GM10266 (cell line): ENCODE results near the gene CHI3L2.

Experiments used
- DNase-seq: peaks from one replicate; pipeline ENCODE4 v3.0.0; 2012; ENCODE audit errors: extremely low spot score
- TF ChIP-seq, protein P1 (sequence below): IDR thresholded peaks from 2 replicates; pipeline ENCODE4 v1.5.1; 2012; ENCODE audit warnings: mild to moderate bottlenecking, low read depth; ENCODE audit not compliant: control insufficient read depth, insufficient read depth; ENCODE audit errors: missing control alignments

The CHI3L2 gene

GRCh38 chr1:111221633-111222291 is 5.8 kb upstream of the CHI3L2 start:
- TF ChIP-seq, protein P1, sequence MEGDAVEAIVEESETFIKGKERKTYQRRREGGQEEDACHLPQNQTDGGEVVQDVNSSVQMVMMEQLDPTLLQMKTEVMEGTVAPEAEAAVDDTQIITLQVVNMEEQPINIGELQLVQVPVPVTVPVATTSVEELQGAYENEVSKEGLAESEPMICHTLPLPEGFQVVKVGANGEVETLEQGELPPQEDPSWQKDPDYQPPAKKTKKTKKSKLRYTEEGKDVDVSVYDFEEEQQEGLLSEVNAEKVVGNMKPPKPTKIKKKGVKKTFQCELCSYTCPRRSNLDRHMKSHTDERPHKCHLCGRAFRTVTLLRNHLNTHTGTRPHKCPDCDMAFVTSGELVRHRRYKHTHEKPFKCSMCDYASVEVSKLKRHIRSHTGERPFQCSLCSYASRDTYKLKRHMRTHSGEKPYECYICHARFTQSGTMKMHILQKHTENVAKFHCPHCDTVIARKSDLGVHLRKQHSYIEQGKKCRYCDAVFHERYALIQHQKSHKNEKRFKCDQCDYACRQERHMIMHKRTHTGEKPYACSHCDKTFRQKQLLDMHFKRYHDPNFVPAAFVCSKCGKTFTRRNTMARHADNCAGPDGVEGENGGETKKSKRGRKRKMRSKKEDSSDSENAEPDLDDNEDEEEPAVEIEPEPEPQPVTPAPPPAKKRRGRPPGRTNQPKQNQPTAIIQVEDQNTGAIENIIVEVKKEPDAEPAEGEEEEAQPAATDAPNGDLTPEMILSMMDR = no peak
- peak; percentile 67 for DNase-seq

GRCh38 chr1:111222308-111223125 is 5.0 kb upstream of the CHI3L2 start:
- peak; percentile 69 for DNase-seq
- TF ChIP-seq, protein P1 = peak; percentile 81

DNA sequence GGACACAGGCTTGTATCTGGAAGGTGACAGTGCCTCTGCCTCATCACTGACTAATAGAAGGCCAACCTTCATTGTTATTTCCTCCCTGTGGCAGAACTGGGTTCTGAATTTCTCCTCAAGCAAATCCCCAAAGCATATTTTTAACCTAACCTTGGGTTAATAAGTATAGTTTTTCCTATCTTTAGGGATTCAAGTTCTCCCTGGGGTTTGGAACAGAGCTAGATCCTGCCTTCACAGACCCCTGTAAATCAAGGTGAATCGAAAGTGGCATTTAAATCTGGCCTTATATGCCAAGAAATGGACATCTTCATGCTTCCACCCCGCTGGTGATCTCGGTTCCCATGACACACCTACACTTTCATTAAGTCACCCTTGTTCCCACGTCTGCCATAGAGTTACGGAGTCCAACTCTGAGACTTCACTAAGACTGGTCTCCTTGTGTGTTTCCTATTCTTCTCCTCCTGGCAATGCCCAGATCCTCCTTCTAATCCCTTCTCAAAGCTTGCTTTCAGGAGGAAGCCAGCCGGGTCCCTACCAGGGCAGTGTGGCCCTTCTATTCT is 4.3 kb upstream of the CHI3L2 start:
- no peak for DNase-seq
- TF ChIP-seq, protein P1 = no peak

DNA sequence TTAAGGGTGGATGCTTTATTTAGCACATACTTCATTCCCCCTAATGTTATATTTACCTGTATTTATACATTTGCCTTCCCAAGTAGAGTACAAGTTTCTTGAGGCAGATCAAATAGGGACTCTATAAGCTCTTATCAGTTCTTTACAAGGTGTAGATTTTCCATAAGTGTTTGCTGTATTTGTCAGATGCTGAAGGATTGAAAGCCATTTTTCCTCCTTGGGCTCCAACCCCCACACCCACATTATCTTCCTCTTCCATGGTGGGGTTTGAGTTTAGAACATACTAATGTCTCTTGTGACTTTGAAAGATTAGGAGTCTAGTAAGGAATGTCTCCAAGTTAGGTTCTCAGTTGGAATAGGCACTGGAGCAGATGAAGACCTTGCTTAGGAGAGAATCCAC is 2.4 kb upstream of the CHI3L2 start:
- TF ChIP-seq, protein P1 = no peak

GRCh38 chr1:111225717-111226400 is 1.7 kb upstream of the CHI3L2 start:
- TF ChIP-seq, protein P1 = no peak
- no peak for DNase-seq

More for the DNA sequence above, 2.4 kb upstream of the CHI3L2 start:
- no peak for DNase-seq

GRCh38 chr1:111227851-111228747 is 586 bp downstream of the CHI3L2 start:
- no peak for DNase-seq
- TF ChIP-seq, protein P1 = no peak
